GM12801 (cell line): ENCODE results near the gene CDC42BPA.

ENCODE experiments used
- TF ChIP-seq, protein P1 (sequence below): IDR thresholded peaks from one replicate; pipeline ENCODE4 v1.5.1; 2011; ENCODE audit warnings: control low read depth; ENCODE audit not compliant: insufficient read length; ENCODE audit errors: extremely low read depth

The CDC42BPA gene

DNA sequence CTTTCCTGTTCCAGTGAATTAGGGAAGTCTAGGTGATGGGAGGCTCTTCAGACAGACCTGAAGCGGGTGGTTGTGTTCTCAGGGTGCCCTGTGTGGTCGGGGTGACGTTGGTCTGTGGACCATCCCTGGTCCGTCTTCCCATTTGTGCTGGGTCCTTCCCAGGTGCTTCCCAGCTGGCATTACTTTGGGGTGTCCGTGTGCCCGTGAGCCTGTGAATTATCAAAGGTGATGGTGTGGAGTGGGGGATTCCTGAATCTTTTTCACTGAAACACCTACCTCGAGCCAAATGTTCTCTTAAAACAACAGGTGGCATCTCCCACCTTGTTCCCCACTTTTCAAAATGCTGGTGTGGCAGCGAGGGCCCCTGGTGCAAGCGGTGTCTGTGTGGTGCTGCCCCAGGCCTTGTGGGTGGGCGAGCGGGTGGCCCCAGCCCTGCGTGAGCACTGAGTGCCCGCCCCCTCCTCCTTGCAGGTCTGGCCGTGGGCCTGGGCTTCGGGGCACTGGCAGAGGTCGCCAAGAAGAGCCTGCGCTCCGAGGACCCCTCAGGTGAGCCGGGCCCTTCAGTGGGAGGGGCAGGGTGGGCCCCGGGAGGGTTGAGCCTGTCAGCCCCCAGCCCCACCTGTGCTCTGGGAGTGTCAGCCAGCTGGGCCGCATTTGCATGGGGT, 341.2 kb downstream of the CDC42BPA start:
- TF ChIP-seq, protein P1, sequence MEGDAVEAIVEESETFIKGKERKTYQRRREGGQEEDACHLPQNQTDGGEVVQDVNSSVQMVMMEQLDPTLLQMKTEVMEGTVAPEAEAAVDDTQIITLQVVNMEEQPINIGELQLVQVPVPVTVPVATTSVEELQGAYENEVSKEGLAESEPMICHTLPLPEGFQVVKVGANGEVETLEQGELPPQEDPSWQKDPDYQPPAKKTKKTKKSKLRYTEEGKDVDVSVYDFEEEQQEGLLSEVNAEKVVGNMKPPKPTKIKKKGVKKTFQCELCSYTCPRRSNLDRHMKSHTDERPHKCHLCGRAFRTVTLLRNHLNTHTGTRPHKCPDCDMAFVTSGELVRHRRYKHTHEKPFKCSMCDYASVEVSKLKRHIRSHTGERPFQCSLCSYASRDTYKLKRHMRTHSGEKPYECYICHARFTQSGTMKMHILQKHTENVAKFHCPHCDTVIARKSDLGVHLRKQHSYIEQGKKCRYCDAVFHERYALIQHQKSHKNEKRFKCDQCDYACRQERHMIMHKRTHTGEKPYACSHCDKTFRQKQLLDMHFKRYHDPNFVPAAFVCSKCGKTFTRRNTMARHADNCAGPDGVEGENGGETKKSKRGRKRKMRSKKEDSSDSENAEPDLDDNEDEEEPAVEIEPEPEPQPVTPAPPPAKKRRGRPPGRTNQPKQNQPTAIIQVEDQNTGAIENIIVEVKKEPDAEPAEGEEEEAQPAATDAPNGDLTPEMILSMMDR = no peak

DNA sequence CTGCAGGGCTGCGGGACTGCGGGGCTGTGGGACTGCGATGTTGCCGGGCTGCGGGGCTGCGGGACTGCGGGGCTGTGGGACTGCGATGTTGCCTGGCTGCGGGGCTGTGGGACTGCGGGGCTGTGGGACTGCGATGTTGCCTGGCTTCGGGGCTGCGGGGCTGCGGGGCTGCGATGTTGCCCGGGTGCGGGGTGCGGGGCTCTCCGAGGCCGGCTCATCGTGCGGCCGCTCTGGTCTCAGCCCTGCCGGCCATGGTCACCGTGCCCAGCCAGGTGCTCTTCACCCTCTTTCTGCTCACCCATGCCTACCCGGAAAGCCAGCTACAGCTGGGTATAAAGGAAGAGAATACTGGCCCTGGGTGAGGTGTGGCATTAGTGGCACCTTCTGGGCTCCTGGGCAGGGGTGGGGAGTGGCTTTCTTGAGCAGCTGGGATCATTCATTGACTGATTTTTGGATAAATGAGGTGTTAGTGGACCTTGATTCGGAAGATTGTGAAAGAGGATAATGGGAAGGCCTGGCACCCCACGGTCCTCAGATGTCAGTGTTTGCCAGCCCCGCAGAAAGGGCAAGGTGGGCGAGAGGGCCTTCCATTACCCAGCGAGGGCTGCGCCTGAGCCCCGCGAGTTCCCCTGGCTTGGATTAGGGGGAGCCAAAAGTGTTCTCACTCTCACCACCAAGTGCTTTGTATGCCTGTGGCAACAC, 341.9 kb downstream of the CDC42BPA start:
- TF ChIP-seq, protein P1 = no peak

DNA sequence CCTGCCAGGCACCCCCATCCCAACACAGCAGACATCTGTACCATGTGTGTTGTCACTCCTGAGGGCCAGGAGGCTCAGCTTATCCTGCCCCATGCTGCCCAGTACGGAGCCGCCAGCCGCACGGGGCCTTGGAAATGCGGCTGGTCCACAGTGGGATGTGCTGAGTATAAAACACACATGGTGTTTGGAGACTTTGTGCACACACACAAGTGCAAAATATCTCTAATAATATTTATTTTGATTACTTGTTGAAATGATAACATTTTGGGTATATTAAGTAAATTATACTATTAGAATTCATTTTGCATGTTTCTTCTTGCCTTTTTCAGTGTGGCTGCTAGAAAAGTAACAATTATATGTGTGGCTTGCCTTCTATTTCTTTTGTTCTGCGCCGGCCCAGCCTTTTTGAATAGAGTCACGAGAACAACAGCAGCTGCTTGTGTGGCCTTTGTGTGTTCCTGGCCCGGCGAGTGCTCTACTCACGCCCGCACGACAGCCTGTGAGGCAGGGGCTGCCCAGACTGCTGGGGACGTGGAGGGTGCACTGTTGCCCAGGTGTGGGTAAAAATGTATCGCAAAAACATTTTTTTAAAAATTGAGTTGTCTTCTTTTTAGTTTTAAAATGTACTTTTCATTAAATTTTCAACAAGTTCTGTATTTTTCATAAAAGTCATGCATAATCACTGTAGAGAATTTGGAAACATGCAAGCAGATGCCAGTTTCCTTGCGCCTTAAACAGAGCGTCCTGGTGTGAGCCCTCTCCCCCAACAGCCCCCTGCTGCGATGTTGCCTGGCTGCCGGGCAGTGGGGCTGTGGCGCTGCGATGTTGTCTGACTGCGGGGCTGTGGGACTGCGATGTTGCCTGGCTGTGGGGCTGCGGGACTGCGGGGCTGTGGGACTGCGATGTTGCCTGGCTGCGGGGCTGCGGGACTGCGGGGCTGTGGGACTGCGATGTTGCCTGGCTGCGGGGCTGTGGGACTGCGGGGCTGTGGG, 342.7 kb downstream of the CDC42BPA start:
- TF ChIP-seq, protein P1 = no peak

GRCh38 chr1:226974544-226975258, 343.6 kb downstream of the CDC42BPA start:
- TF ChIP-seq, protein P1 = no peak

DNA sequence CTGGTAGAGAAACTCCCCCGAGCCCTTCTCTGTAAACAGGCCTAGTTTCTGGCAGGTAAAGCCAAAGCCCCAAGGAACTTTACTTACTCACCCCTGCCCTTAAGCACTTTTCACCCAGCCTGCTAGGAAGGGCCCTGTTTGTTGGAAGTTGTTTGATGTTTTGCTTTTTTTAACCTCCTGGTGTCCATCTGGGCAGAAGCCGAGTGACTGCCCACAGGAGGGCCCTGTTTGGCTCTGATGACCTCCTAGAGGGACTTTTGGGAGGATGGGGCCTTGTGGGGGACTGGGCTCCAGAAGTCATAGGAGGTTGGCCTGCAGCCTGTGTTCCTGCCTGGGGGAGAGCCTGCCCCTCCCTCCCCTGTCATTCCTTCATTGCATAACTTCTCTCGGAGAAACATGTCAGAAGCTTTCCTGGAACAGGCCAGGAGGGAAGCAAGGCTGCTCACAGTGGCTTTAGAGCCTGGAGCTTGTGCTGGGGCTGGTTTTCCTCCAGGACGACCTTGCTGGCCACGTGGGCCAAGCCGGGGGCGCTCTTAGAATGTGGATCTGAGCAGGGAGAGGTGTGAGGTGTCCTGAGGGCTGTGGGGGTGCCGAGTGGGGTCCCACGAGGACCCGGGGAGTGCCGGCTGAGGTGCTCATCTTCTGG, 344.3 kb downstream of the CDC42BPA start:
- TF ChIP-seq, protein P1 = no peak

GRCh38 chr1:226973371-226973897, 344.9 kb downstream of the CDC42BPA start:
- TF ChIP-seq, protein P1 = no peak
